GM21529 (cell line): Measurements from ENCODE around the gene AOC3.
"Not testable (repeated sequence)": the region's sequence is repeated elsewhere in the genome, so short reads cannot be mapped to it uniquely, and the experiment has no call there.

Experiments used
- ATAC-seq: cut with Tn5 transposase; IDR thresholded peaks from one replicate; pipeline ENCODE4 v1.9.1; 2021; ENCODE audit not compliant: unreplicated experiment

Gene AOC3

GRCh38 chr17:42866631-42867575 is 15.9 kb downstream of the AOC3 start:
- ATAC-seq: no peak

GRCh38 chr17:42867694-42868261 is 16.8 kb downstream of the AOC3 start:
- ATAC-seq: not testable (repeated sequence)

GRCh38 chr17:42868338-42868737 is 17.3 kb downstream of the AOC3 start:
- no peak for ATAC-seq

GRCh38 chr17:42871647-42872046 is 20.6 kb downstream of the AOC3 start:
- no peak for ATAC-seq

- no peak for ATAC-seq
These were observed 21.4 kb downstream of the AOC3 start for GRCh38 chr17:42872251-42872965.

- ATAC-seq: no peak
These were observed 22.3 kb downstream of the AOC3 start for GRCh38 chr17:42873315-42873714.

GRCh38 chr17:42873932-42874695 is 23.1 kb downstream of the AOC3 start:
- ATAC-seq: not testable (repeated sequence)

GRCh38 chr17:42877037-42877436 is 26.0 kb downstream of the AOC3 start:
- no peak for ATAC-seq

- ATAC-seq: no peak
These were observed 27.3 kb downstream of the AOC3 start for GRCh38 chr17:42878123-42878880.

- ATAC-seq: no peak
These were observed 28.1 kb downstream of the AOC3 start for GRCh38 chr17:42878924-42879595.

GRCh38 chr17:42879596-42879985 is 28.6 kb downstream of the AOC3 start:
- ATAC-seq: no peak

- no peak for ATAC-seq
These were observed 29.8 kb downstream of the AOC3 start for GRCh38 chr17:42880776-42881310.

- ATAC-seq: not testable (repeated sequence)
These were observed 30.7 kb downstream of the AOC3 start for GRCh38 chr17:42881706-42882105.

GRCh38 chr17:42882166-42882565 is 31.2 kb downstream of the AOC3 start:
- ATAC-seq: no peak

GRCh38 chr17:42883802-42884558 is 33.0 kb downstream of the AOC3 start:
- ATAC-seq: no peak

GRCh38 chr17:42885806-42886205 is 34.8 kb downstream of the AOC3 start:
- ATAC-seq: not testable (repeated sequence)

GRCh38 chr17:42886283-42887176 is 35.5 kb downstream of the AOC3 start:
- ATAC-seq: no peak

GRCh38 chr17:42889809-42890208 is 38.8 kb downstream of the AOC3 start:
- no peak for ATAC-seq
